ENCODE data around the gene ZNF800. TPM values are rescaled to one million over a fixed set of nuclear protein-coding genes. Genes with fewer than 3 reads are reported as not detected.

ZNF800 gene
- total RNA-seq, 3 donors from 2014 or later = 29.5 to 51.1 (median 31.0) TPM

DNA sequence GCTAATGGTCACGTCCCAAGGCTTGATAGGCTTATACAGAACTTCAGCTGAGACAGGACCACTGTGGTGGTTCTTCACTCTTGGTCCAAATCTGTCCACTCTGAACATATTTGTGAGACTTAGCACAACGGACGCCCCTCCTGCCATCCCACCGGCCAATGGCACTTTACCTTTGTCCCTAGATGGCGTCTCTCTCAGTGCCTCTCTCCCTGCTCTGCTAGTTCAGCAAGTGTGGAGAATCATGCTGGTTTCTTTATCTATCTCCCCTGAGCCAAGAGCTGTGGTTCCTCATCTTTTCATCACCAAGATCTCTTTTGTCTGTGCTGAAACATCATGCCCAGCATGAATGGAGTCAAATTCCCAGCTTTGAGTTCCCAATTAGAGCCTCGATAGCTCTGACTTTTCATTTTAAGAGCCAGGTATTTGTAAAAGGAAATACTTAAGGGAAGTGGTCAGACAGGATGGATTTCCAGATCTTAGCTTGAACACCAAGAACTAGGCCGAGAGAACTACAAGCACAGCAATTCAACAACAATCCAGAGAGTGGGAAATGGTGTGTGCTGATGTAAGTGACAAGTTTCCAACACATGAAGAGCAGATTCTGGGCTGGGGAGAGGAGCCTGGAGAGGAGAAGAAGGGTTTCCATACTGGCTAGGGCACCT, 69.5 kb downstream of the ZNF800 start:
- no peaks in the 10 kb centered on the region for H3K36me3 ChIP-seq
- H3K27ac ChIP-seq = no peak overlapping the region
- no peaks in the 10 kb centered on the region for H3K4me1 ChIP-seq
- no peaks in the 10 kb centered on the region for H3K27me3 ChIP-seq
- no peak overlapping the region for H3K4me3 ChIP-seq
- TF ChIP-seq POLR2AphosphoS5 (IDR thresholded peaks at IDR 0.05) = no peak
- no peak for TF ChIP-seq POLR2A (IDR thresholded peaks at IDR 0.05)
- TF ChIP-seq, protein P1, sequence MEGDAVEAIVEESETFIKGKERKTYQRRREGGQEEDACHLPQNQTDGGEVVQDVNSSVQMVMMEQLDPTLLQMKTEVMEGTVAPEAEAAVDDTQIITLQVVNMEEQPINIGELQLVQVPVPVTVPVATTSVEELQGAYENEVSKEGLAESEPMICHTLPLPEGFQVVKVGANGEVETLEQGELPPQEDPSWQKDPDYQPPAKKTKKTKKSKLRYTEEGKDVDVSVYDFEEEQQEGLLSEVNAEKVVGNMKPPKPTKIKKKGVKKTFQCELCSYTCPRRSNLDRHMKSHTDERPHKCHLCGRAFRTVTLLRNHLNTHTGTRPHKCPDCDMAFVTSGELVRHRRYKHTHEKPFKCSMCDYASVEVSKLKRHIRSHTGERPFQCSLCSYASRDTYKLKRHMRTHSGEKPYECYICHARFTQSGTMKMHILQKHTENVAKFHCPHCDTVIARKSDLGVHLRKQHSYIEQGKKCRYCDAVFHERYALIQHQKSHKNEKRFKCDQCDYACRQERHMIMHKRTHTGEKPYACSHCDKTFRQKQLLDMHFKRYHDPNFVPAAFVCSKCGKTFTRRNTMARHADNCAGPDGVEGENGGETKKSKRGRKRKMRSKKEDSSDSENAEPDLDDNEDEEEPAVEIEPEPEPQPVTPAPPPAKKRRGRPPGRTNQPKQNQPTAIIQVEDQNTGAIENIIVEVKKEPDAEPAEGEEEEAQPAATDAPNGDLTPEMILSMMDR (IDR thresholded peaks at IDR 0.05) = no peak
- intact Hi-C loops (cut with DNase I; ENCODE audit: low total_unique reads) = no loop called here
- H3K9me3 ChIP-seq = no peaks in the 10 kb centered on the region
- DNase-seq (ENCODE audit: low spot score in 2 of 2) = no peak

DNA sequence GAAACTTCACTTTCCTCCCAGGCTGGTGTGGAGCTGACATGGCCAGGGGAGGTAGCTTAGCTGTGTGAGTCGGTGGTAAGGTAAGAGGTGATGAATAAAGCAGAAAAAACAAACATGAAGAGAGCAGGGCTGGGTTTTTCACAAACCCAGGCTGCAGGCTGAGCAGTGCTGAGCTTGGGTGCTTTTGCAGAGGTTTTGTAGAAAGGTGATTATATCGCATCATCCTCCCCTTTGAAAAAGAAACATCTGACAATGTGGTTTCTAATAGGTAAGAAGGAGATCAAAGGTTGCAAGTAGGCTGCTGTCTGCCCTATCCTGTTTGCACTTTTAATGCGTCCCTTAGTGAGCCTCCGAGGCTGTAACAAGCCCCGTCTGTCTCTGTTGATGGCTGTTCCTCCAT, 70.2 kb downstream of the ZNF800 start:
- TF ChIP-seq POLR2AphosphoS5 (IDR thresholded peaks at IDR 0.05) (no peak), POLR2A (IDR thresholded peaks at IDR 0.05) (no peak)
- TF ChIP-seq, protein P1 (IDR thresholded peaks at IDR 0.05) = no peak
- Histone ChIP-seq H3K27ac (no peak overlapping the region), H3K9me3 (no peaks in the 10 kb centered on the region), H3K4me3 (no peak overlapping the region), H3K27me3 (no peaks in the 10 kb centered on the region), H3K4me1 (no peaks in the 10 kb centered on the region), H3K36me3 (no peaks in the 10 kb centered on the region)
- intact Hi-C loops (cut with DNase I; ENCODE audit: low total_unique reads) = no loop called here
- DNase-seq (ENCODE audit: low spot score in 2 of 2) = no peak

DNA sequence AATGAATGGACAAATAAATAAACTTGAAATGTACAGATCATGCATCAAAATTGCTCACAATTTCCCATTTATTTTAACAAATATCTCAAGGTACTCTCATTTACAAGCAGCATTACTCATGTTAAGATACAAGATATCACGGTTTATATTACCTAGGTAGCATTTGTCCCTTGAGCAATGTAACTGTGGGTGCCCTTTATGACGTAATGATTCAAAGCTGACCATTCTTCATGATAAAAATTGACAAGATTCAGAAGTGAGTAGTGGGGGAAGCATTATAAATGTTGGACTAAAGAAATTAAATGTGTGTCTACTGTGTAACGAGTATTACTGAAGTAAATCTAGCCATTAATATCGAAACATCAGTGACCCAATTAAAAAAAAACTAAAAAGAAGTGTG, 71.5 kb downstream of the ZNF800 start:
- intact Hi-C loops (cut with DNase I; ENCODE audit: low total_unique reads) = no loop called here
- Histone ChIP-seq H3K9me3 (peaks cover 0 to 5% of the 10 kb centered on the region in 2 donors), H3K4me3 (no peak overlapping the region), H3K27ac (no peak overlapping the region), H3K4me1 (no peaks in the 10 kb centered on the region), H3K27me3 (no peaks in the 10 kb centered on the region), H3K36me3 (no peaks in the 10 kb centered on the region)
- no peak for TF ChIP-seq POLR2A (IDR thresholded peaks at IDR 0.05)
- TF ChIP-seq POLR2AphosphoS5 (IDR thresholded peaks at IDR 0.05) = no peak
- TF ChIP-seq, protein P1 (IDR thresholded peaks at IDR 0.05) = no peak
- DNase-seq (ENCODE audit: low spot score in 2 of 2) = no peak

Other genes with a start within 250 kb of the ZNF800 start
- not detected for gene GRM8, start 139.8 kb downstream of the ZNF800 start, total RNA-seq
- 10 to 100 TPM; 17.8 to 23.6 (median 19.0) TPM for gene GCC1, start 192.9 kb upstream of the ZNF800 start, total RNA-seq
- 100 to 1,000 TPM; 134 to 154 (median 149) TPM for gene ARF5, start 195.7 kb upstream of the ZNF800 start, total RNA-seq
- gene FSCN3, start 201.0 kb upstream of the ZNF800 start, total RNA-seq = 1 to 10 TPM in 1 of 3 donors, under 1 TPM in 1, not detected in 1; 0.64 to 1.8 TPM
- not detected for gene PAX4, start 225.4 kb upstream of the ZNF800 start, total RNA-seq

Measured in breast epithelium (tissue), 4 donors.